Activated naive CD8-positive, alpha-beta T cell treated with anti-CD3 and anti-CD28 coated beads, Interleukin-2, amount 10 ng/mL, durations not matched to agents 7 days and 5 days (primary cell): ENCODE measurements around the gene CENPH. TPM values are rescaled to one million over a fixed set of nuclear protein-coding genes. Genes with fewer than 3 reads are reported as not detected.
"Not testable (repeated sequence)": the region's sequence is repeated elsewhere in the genome, so short reads cannot be mapped to it uniquely, and the experiment has no call there.

ENCODE experiments used
- ATAC-seq: fragments of 150-1000 bp; cut with Tn5 transposase; one replicate; pipeline ENCODE4 v1.10.0; 2021; ENCODE audit warnings: low read depth, moderate library complexity
- POLR2A ChIA-PET: fragments of 350-600 bp; sonication (Branson Sonifier 250); formaldehyde crosslinking; loops from one replicate; lab custom pipeline; 2021; ENCODE audit warnings: antibody characterized with exemption; lab: Charles Lee
- DNase-seq: peaks from one replicate; pipeline ENCODE4 v3.0.0; 2021
- H3K27ac Mint-ChIP-seq: one replicate; pipeline ENCODE4 v1.8.0; 2022; ENCODE audit warnings: mild to moderate bottlenecking, mixed read lengths
- H3K27me3 Mint-ChIP-seq: one replicate; pipeline ENCODE4 v1.8.0; 2022; ENCODE audit warnings: mild to moderate bottlenecking, moderate library complexity, mixed read lengths
- H3K36me3 Mint-ChIP-seq: one replicate; pipeline ENCODE4 v1.8.0; 2021; ENCODE audit warnings: mild to moderate bottlenecking, mixed read lengths
- H3K4me1 Mint-ChIP-seq: one replicate; pipeline ENCODE4 v1.8.0; 2021; ENCODE audit warnings: mixed read lengths
- H3K4me3 Mint-ChIP-seq: one replicate; pipeline ENCODE4 v1.8.0; 2022; ENCODE audit warnings: mild to moderate bottlenecking, moderate library complexity, mixed read lengths
- H3K9me3 Mint-ChIP-seq: one replicate; pipeline ENCODE4 v1.8.0; 2021; ENCODE audit warnings: mixed read lengths
- total RNA-seq, 2 experiments: library from RNA; stranded (reverse); gene quantifications; one replicate each; pipeline ENCODE4 v1.2.3, GENCODE V29; 2021

CENPH gene
- total RNA-seq, 2 experiments from 2014 or later, result 41.3 to 42.8 TPM

- Mint-ChIP-seq H3K27me3 (no peaks in the 10 kb centered on the region), H3K4me1 (peaks cover 30% of the 10 kb centered on the region), H3K4me3 (no peak overlapping the region), H3K9me3 (peaks cover 2% of the 10 kb centered on the region), H3K27ac (no peak overlapping the region), H3K36me3 (peaks cover 37% of the 10 kb centered on the region)
- no peak for ATAC-seq
- DNase-seq, result no peak
- POLR2A ChIA-PET, result no interaction called here
Observed at GRCh38 chr5:69237877-69238276, 48.5 kb downstream of the CENPH start.

GRCh38 chr5:69238760-69239251, 49.4 kb downstream of the CENPH start:
- Mint-ChIP-seq H3K36me3 (peaks cover 40% of the 10 kb centered on the region), H3K27ac (no peak overlapping the region), H3K9me3 (peaks cover 2% of the 10 kb centered on the region), H3K4me3 (no peak overlapping the region), H3K27me3 (no peaks in the 10 kb centered on the region), H3K4me1 (peaks cover 31% of the 10 kb centered on the region)
- POLR2A ChIA-PET, result no interaction called here
- DNase-seq, result no peak
- ATAC-seq, result no peak

- Mint-ChIP-seq H3K4me1 (peaks cover 23% of the 10 kb centered on the region), H3K27ac (no peak overlapping the region), H3K4me3 (no peak overlapping the region), H3K36me3 (peaks cover 54% of the 10 kb centered on the region), H3K27me3 (no peaks in the 10 kb centered on the region), H3K9me3 (peaks cover 5% of the 10 kb centered on the region)
- DNase-seq, result no peak
- POLR2A ChIA-PET, result no interaction called here
- no peak for ATAC-seq
Observed at GRCh38 chr5:69242215-69242927, 53.0 kb downstream of the CENPH start.

DNA sequence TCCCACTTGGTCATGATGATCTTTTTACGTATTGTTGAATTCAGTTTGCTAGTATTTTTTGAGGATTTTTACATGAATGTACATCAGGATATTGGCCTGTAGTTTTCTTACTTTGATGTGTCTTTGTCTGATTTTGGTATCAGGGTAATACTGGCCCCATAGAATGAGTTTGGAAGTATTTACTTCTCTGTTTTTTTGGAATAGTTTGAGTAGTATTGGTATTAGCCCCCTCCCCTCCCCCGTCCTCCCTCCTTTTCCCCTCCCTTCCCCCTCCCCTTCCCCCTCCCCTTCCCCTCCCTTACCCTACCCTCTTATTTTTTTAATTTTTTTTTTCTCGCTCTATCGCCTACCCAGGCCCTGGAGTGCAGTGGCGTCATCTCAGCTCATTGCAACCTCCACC, 55.6 kb downstream of the CENPH start:
- POLR2A ChIA-PET, result interaction anchor here (0.7 to 1.1 kb wide), 2 partner anchors 8 to 10 kb away, joined by 3 to 4 read pairs; partner anchors contain the start of gene CDK7
- no peak for ATAC-seq
- no peaks in the 10 kb centered on the region for H3K27me3 Mint-ChIP-seq
- no peak overlapping the region for H3K27ac Mint-ChIP-seq
- DNase-seq, result no peak
- H3K4me1 Mint-ChIP-seq, result peaks cover 14% of the 10 kb centered on the region
- peaks cover 49% of the 10 kb centered on the region for H3K36me3 Mint-ChIP-seq
- peaks cover 5% of the 10 kb centered on the region for H3K9me3 Mint-ChIP-seq
- no peak overlapping the region for H3K4me3 Mint-ChIP-seq

- Mint-ChIP-seq H3K36me3 (peaks cover 32% of the 10 kb centered on the region), H3K4me3 (no peak overlapping the region), H3K4me1 (peaks cover 7% of the 10 kb centered on the region), H3K27me3 (no peaks in the 10 kb centered on the region), H3K27ac (no peak overlapping the region), H3K9me3 (peaks cover 2% of the 10 kb centered on the region)
- no peak for DNase-seq
- POLR2A ChIA-PET, result no interaction called here
- ATAC-seq, result no peak
Observed at GRCh38 chr5:69248019-69248418, 58.6 kb downstream of the CENPH start.

DNA sequence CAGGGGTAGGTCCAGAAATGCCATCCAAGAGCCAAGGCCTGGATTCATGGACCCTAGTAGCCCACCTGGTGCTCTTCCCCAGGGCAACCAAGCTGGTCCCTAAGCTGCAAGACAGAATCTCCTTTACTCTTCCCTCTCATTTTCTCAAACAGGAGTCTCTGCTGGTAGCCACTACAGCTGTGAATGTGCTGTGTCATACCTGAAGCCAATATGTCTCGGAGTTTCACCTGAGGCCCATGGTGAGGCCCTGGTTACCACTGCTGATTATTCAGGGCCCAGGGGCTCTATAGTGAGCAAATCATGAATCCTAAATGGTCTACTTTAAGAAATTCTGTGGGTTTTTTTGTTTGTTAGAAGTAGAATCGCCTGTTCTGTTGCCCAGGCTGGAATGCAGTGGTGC, 61.2 kb downstream of the CENPH start:
- Mint-ChIP-seq H3K36me3 (peaks cover 19% of the 10 kb centered on the region), H3K27ac (no peak overlapping the region), H3K27me3 (no peaks in the 10 kb centered on the region), H3K9me3 (peaks cover 2% of the 10 kb centered on the region), H3K4me3 (no peak overlapping the region), H3K4me1 (peaks cover 3% of the 10 kb centered on the region)
- DNase-seq (no peak), ATAC-seq (no peak)
- POLR2A ChIA-PET, result no interaction called here

DNA sequence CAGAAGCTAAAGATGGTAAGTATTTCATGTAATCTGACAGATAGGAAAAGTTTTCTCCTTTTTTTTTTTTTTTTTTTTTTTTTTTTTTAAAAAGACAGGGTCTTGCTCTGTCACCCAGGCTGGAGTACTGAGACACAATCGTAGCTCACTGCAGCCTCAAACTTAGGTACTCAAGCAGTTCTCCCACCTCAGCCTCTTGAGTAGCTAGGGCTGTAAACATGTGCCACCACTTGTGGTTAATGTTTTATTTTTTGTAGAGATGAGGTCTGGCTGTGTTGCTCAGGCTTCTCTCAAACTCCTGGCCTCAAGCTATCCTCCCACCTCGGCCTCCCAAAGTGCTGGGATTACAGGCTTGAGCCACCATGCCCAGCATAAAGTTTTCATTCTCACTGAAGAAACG, 63.1 kb downstream of the CENPH start:
- DNase-seq (no peak), ATAC-seq (no peak)
- Mint-ChIP-seq H3K9me3 (no peaks in the 10 kb centered on the region), H3K36me3 (peaks cover 9% of the 10 kb centered on the region), H3K27ac (no peak overlapping the region), H3K4me3 (no peak overlapping the region), H3K4me1 (no peaks in the 10 kb centered on the region), H3K27me3 (no peaks in the 10 kb centered on the region)
- POLR2A ChIA-PET, result interaction anchor here (0.5 to 0.6 kb wide), 2 partner anchors 8 to 230 kb away, joined by 3 to 7 read pairs; no protein-coding TSS in a partner anchor

GRCh38 chr5:69255940-69256339, 66.6 kb downstream of the CENPH start:
- ATAC-seq, H3K4me3 Mint-ChIP-seq, POLR2A ChIA-PET, H3K4me1 Mint-ChIP-seq, H3K9me3 Mint-ChIP-seq, H3K36me3 Mint-ChIP-seq, DNase-seq, H3K27ac Mint-ChIP-seq, H3K27me3 Mint-ChIP-seq: not testable (repeated sequence)

- Mint-ChIP-seq H3K36me3 (peaks cover 15% of the 10 kb centered on the region), H3K4me1 (no peaks in the 10 kb centered on the region), H3K4me3 (no peak overlapping the region), H3K27ac (no peak overlapping the region), H3K27me3 (no peaks in the 10 kb centered on the region), H3K9me3 (no peaks in the 10 kb centered on the region)
- ATAC-seq, result no peak
- DNase-seq, result no peak
- POLR2A ChIA-PET, result no interaction called here
Observed at GRCh38 chr5:69257577-69257976, 68.2 kb downstream of the CENPH start.

Other genes starting within 250 kb of the CENPH start
- gene SLC30A5, start 95.6 kb upstream of the CENPH start, total RNA-seq, result 10 to 100 TPM; 34.3 to 34.8 TPM
- 100 to 1,000 TPM; 116 to 118 TPM for gene CCNB1, start 22.4 kb upstream of the CENPH start, total RNA-seq
- 10 to 100 TPM; 21.2 to 23.7 TPM for gene CDK7, start 45.3 kb downstream of the CENPH start, total RNA-seq
- 10 to 100 TPM in 1 of 2 experiments, 1 to 10 TPM in 1; 8.3 to 12.0 TPM for gene CCDC125, start 143.2 kb downstream of the CENPH start, total RNA-seq
- gene AK6, start 179.9 kb downstream of the CENPH start, total RNA-seq, result 10 to 100 TPM; 24.7 to 33.3 TPM
- gene TAF9, start 179.9 kb downstream of the CENPH start, total RNA-seq, result 10 to 100 TPM; 47.3 to 52.9 TPM
- gene RAD17, start 180.2 kb downstream of the CENPH start, total RNA-seq, result 10 to 100 TPM; 25.8 to 28.2 TPM
- under 1 TPM; 0.42 to 0.43 TPM for gene MARVELD2, start 225.5 kb downstream of the CENPH start, total RNA-seq